HG03558 (cell line): ENCODE results near the gene GULP1.
"Not testable (repeated sequence)": the region's sequence is repeated elsewhere in the genome, so short reads cannot be mapped to it uniquely, and the experiment has no call there.

Experiments used
- ATAC-seq: cut with Tn5 transposase; IDR thresholded peaks from one replicate; pipeline ENCODE4 v1.9.1; 2021; ENCODE audit warnings: moderate number of reproducible peaks; ENCODE audit not compliant: unreplicated experiment; ENCODE audit errors: extremely low read depth

GULP1 gene

GRCh38 chr2:188456114-188456909 is 164.6 kb downstream of the GULP1 start:
- no peak for ATAC-seq

- ATAC-seq, result no peak
These were observed 167.4 kb downstream of the GULP1 start for GRCh38 chr2:188459061-188459460.

- ATAC-seq, result not testable (repeated sequence)
These were observed 174.4 kb downstream of the GULP1 start for GRCh38 chr2:188466078-188466477.

- no peak for ATAC-seq
These were observed 175.1 kb downstream of the GULP1 start for GRCh38 chr2:188466761-188467160.

- no peak for ATAC-seq
These were observed 179.5 kb downstream of the GULP1 start for GRCh38 chr2:188471166-188471565.

GRCh38 chr2:188473306-188473705 is 181.6 kb downstream of the GULP1 start:
- ATAC-seq, result no peak

GRCh38 chr2:188474316-188474715 is 182.6 kb downstream of the GULP1 start:
- ATAC-seq, result no peak

GRCh38 chr2:188475945-188476344 is 184.3 kb downstream of the GULP1 start:
- no peak for ATAC-seq

- no peak for ATAC-seq
These were observed 186.0 kb downstream of the GULP1 start for GRCh38 chr2:188477564-188478103.

- peak; percentile 98 for ATAC-seq
These were observed 187.1 kb downstream of the GULP1 start for GRCh38 chr2:188478724-188479123.

GRCh38 chr2:188481474-188481873 is 189.8 kb downstream of the GULP1 start:
- no peak for ATAC-seq

GRCh38 chr2:188485496-188485895 is 193.8 kb downstream of the GULP1 start:
- ATAC-seq, result no peak

GRCh38 chr2:188492751-188493150 is 201.1 kb downstream of the GULP1 start:
- no peak for ATAC-seq

- ATAC-seq, result no peak
These were observed 203.2 kb downstream of the GULP1 start for GRCh38 chr2:188494906-188495305.

GRCh38 chr2:188495969-188496431 is 204.3 kb downstream of the GULP1 start:
- ATAC-seq, result no peak

GRCh38 chr2:188497726-188498125 is 206.1 kb downstream of the GULP1 start:
- ATAC-seq, result no peak

GRCh38 chr2:188503975-188504374 is 212.3 kb downstream of the GULP1 start:
- ATAC-seq, result no peak

- ATAC-seq, result no peak
These were observed 215.2 kb downstream of the GULP1 start for GRCh38 chr2:188506843-188507242.

GRCh38 chr2:188511346-188511745 is 219.7 kb downstream of the GULP1 start:
- ATAC-seq, result no peak

- no peak for ATAC-seq
These were observed 220.8 kb downstream of the GULP1 start for GRCh38 chr2:188512456-188512855.

- no peak for ATAC-seq
These were observed 224.2 kb downstream of the GULP1 start for GRCh38 chr2:188515918-188516317.
